Stimulated activated CD8-positive, alpha-beta memory T cell treated with anti-CD3 and anti-CD28 coated beads, Interleukin-4, amount 100 ng/mL, for 24 hours (primary cell): ENCODE measurements around the gene MAP4K4.

ENCODE experiments used
- DNase-seq: peaks from one replicate; pipeline ENCODE4 v3.0.0-alpha.2; 2020; ENCODE audit warnings: low read depth

MAP4K4 gene

GRCh38 chr2:101843048-101843447 lies 145.5 kb downstream of the MAP4K4 start:
- no peak for DNase-seq

DNA sequence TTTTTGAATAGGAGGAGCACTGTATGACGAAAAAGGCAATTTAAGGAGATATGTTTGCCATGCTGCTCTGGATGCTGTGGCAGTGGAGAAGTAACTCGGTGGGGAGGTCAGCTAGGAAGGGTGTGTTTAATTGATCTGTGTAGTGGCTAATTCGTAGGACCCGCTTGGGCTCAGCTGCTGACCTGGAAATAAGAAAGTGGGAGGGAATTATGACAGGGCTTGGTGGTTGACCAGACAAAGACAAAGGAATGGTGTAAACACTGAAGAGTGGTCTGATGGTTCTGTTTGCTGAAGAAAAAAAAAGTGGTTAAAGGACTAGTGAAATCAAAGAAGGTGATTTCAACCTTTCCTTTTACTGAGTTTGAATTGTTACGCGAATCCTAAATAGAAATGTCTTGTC lies 146.0 kb downstream of the MAP4K4 start:
- DNase-seq: no peak

DNA sequence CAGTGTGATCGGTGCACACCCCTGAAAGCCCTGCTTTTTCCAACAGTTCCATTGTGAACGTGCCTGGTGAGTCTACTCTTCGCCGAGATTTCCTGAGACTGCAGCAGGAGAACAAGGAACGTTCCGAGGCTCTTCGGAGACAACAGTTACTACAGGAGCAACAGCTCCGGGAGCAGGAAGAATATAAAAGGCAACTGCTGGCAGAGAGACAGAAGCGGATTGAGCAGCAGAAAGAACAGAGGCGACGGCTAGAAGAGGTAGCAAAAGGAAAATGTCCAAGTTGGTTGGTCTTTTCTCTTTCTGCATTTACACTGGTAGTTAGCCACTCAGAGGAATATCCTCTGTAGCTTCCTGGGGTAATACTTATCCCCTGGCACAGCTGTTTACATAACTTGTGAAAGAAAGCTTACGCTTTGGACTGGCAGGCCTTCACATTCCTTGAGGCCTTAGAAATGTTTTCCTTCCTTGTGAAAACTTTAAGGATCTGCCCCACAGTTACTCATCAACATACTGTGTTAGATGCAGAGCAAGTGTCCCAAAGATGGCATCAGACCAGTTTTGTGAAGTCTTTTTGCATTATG lies 146.6 kb downstream of the MAP4K4 start:
- DNase-seq: no peak

DNA sequence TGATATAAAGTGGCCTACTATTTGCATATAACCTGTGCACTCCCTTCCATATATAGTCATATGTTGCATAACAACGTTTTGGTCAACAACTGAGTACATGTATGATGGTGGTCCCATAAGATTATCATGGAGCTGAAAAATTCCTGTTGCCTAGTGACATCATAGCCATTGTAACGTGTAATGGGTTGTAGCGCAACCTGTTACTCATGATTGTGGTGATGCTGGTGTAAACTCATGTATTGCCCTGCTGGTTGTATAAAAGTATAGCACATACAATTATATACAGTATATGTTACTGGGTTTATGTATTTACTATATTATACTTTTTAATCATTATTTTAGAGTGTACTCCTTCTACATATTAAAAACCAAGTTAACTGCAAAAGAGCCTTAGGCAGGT lies 149.5 kb downstream of the MAP4K4 start:
- no peak for DNase-seq

DNA sequence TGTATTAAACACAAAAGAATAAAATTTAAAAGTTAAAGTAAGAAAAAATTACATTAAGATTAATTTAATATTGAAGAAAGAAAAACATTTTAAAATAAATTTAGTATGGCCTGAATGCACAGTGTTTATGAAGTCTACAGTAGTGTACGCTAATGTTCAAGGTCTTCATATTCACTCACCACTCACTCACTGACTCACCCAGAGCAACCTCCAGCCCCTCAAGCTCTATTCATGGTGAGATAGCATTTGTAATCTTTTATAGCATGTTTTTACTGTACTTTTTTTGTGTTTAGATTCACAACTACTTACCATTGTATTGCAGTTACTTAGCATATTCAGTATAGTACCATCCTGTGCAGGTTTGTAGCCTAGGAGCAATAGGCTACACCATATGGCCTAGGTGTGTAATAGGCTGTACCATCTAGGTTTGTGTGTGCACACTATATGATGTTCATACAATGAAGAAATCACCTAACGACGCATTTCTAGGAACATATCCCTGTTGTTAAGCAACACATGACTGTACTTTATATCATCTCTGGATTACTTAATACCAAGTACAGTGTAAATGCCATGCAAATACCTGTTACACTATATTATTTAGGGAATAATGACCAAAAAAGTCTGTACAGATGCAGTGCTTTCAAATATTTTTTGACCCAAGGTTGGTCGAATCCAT lies 150.3 kb downstream of the MAP4K4 start:
- DNase-seq: no peak

DNA sequence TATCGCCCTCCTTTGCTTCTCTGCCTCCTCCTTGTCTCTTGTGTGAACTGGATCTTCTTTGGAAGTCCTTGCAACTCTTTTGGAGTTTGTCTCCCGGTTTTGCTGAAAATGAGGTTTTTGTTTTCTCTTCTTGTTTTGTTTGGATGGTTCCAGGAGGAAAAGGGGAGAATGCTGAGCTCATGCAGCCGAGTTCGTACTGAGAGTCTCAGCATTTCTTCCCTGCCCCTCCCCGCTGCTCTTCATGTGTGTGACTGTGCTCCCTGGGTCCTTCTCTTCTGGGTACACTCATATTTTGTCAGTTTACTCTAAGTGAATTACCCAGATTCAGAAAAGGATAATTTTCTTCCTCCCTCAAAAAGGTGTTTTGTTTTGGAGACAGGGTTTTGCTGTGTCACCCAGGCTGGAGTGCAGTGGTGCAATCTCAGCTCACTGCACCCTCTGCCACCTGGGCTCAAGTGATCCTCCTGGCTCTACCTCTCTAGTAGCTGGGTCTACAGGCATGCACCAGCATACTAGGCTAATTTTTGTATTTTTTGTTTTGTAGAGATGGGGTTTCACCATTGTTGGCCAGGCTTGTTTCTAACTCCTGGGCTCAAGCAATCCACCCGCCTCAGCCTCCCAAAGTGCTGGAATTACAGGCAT lies 151.4 kb downstream of the MAP4K4 start:
- no peak for DNase-seq

DNA sequence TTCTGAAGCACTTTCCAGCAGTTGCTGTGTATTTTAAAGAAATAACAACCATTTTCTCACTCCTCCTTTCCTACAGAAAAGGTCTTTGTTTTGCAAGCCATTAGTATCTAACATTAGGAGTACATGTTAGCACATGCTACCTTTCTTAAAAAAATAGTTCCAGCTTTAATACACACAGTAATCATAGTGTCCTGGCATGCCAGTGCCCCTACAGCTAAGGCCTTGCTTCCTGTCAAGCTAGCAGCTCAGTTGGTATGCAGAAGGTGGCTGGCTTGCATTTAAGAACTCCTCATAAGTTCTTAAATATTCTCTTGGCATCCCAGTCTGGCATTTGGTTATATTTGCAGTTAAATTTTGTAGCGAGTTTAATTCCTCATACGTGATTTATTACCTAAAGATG lies 152.9 kb downstream of the MAP4K4 start:
- DNase-seq: no peak

DNA sequence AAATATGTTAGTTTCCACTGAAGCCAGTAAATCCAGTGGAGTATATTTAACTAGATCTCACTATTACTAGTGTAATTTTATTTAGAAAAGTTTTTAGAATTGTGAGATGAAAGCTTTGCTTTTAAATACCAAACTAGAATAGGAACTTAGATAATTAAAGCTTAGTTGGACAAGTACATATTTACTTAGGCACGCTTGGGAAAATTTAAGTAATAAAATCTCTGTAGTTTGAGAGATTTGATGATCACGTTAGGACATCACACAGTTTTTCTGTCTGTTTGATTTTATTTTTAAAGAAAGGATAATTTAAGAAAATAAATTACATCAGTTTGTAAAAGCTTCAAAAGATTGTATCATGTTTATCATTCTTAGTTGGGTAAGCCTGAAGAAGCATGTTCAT lies 153.5 kb downstream of the MAP4K4 start:
- no peak for DNase-seq

DNA sequence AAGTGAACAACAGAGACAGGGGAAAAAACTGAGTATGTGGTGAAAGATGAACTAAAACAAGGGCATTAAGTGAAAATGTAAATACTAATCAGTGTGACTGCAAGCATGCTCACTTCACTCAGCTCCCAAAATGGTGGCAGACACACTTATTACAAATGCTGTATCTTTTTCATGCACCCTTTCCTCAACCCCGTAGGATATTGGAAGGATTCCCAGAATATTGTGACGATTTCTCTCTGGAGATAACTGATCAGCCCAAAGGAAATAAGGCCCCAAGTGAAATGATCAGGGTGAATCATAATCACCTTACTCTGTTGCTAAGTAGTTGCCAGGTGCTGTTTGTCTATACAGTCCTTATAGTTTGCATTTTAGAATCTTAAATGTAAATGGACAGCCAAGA lies 155.3 kb downstream of the MAP4K4 start:
- no peak for DNase-seq

- DNase-seq: no peak
Observed at GRCh38 chr2:101854877-101855276, 157.4 kb downstream of the MAP4K4 start.

- DNase-seq: no peak
Observed at GRCh38 chr2:101855776-101856175, 158.3 kb downstream of the MAP4K4 start.

DNA sequence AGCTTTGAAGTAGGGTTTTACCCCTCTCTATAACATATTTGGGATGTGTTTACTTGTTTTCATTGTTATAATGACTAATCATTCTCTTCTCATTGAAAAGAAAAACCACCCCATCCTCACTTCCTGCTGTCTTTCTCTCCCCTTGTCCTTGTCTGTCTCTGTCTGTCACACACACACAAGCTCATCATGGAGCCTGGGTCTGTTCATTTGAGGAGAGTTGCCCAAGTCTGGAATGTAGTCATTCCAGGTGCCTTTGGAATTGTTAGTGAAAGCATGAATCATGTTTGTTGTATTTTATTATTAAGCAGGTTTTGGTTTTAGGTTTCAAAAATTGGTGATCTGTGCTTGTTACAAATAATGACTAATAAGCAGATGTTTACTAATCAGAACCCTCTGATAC lies 160.7 kb downstream of the MAP4K4 start:
- DNase-seq: no peak

DNA sequence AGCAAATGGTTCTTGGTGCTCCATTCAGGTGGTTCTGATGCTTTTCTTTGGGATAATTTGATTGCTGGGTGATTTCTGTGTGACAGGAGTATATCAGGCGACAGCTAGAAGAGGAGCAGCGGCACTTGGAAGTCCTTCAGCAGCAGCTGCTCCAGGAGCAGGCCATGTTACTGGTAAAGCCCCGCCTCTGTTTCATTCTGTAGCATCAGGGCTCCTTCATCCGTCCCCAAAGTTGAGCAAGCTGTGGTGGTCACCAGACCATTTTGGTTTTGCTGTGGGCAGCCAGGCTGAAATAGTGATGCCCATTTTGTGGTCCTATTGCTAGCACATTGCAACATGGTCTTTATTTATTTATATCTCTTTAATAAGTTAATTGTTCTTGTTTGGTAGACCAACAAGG lies 161.4 kb downstream of the MAP4K4 start:
- DNase-seq: no peak

DNA sequence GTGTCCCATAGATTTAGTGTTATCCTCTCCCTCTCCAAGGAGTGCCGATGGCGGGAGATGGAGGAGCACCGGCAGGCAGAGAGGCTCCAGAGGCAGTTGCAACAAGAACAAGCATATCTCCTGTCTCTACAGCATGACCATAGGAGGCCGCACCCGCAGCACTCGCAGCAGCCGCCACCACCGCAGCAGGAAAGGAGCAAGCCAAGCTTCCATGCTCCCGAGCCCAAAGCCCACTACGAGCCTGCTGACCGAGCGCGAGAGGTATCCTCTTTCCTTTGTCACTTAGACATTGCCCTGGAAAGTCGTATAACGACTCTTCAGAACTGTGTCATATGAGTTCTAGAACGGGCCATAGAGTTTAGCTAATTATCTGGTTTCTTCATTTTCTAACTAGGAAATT lies 162.1 kb downstream of the MAP4K4 start:
- no peak for DNase-seq

GRCh38 chr2:101860157-101860556 lies 162.7 kb downstream of the MAP4K4 start:
- DNase-seq: no peak

- no peak for DNase-seq
Observed at GRCh38 chr2:101860782-101861181, 163.3 kb downstream of the MAP4K4 start.

- DNase-seq: no peak
Observed at GRCh38 chr2:101861382-101861781, 163.9 kb downstream of the MAP4K4 start.

DNA sequence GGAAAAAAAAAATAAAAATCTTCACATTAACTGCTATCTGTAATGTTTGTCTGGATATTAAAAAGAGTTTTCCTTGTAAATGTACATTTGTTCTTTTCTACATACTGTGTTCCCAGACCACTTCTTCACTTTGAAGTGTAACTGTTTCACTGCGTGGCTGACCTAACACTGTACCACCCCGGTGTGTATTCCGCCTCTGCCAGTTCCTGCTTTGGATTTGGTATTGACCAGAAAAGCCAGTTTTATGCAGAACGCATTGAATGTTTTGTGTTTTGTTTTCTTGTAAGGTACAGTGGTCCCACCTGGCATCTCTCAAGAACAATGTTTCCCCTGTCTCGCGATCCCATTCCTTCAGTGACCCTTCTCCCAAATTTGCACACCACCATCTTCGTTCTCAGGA lies 166.0 kb downstream of the MAP4K4 start:
- no peak for DNase-seq

- DNase-seq: no peak
Observed at GRCh38 chr2:101864426-101864825, 166.9 kb downstream of the MAP4K4 start.

DNA sequence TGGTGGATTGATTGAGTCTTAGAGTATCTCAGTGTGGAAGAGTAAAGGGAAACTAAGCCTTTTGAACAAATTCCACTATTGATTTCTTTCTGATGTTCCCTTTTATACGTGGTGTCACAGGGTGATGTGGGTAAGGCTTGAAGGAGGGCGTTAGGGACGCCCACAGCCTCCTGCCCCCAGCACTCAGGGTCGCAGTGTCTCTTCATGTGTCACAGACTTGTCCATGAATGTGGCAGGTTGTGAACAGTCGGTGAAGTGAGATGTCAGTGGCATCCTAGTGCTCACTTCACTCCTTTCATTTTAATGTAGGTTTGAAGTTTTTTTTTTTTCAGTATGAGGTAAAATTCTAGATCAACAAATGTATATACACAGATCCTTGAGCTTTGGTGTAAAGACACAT lies 171.0 kb downstream of the MAP4K4 start:
- no peak for DNase-seq

GRCh38 chr2:101869527-101869926 lies 172.0 kb downstream of the MAP4K4 start:
- DNase-seq: no peak

GRCh38 chr2:101870444-101870843 lies 172.9 kb downstream of the MAP4K4 start:
- DNase-seq: no peak

DNA sequence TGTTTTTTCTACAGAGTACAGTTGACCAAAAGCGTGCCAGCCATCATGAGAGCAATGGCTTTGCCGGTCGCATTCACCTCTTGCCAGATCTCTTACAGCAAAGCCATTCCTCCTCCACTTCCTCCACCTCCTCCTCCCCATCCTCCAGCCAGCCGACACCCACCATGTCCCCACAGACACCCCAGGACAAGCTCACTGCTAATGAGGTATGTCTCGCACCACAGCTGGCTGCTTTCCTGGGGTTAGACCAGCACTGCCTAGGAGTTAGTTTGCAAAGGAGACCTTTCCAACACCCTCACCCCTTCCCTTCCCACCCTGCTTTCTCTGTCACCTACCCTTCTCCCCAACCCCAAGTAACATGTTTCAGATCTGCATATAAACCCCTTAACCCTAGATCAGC lies 174.0 kb downstream of the MAP4K4 start:
- no peak for DNase-seq

DNA sequence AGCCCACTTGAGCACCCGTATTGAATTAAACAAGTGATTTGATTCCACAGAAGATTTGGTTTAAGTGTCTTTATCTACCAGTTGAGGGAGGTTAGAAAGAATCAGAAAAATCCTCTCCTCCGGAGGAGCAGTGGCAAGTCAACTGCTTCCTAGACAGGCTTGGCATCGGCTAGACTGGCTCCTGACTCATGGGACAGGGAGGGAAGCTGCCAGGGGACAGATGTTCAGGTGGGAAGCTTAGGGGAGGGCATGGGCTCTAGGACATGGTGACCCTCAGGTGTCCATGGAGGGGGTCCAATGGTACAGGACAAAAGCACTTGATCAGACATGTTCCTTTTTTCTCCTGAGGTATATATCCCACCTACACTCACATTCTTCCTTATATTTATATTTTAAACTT lies 175.0 kb downstream of the MAP4K4 start:
- DNase-seq: no peak
